ENCODE data around the gene RANBP10.

RANBP10 gene

DNA sequence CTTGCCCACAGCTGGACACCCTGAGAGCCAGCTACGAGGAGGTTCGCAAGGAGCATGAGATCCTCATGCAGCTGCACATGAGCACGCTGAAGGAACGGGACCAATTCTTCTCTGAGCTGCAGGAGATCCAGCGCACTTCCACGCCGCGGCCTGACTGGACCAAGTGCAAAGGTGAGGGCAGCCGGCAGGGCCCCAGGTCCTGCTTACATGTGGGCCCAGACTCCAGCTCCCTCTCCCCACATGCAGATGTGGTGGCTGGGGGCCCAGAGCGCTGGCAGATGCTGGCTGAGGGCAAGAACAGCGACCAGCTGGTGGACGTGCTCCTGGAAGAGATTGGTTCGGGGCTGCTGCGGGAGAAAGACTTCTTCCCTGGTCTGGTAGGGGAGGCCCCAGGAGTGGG, 19.5 kb upstream of the RANBP10 start:
- DNase-seq (ENCODE audit: low spot score): no peak

DNA sequence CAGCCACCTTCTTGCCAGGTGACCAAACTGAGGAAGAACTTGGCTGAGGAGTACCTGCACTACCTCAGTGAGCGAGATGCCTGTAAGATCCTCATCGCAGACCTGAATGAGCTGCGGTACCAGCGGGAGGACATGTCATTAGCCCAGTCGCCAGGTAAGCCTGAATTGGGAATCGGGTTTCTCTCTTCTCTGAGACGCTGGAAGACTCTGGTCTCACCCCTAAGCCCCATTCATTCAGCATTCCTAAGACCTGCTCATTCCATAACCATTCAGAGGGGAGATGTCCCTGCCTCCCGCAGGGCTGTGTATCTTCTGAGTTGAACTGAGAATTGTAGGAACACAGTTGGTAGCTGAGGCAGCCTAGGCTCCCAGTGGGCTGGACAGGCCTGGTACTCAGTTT, 18.8 kb upstream of the RANBP10 start:
- DNase-seq (ENCODE audit: low spot score): no peak

DNA sequence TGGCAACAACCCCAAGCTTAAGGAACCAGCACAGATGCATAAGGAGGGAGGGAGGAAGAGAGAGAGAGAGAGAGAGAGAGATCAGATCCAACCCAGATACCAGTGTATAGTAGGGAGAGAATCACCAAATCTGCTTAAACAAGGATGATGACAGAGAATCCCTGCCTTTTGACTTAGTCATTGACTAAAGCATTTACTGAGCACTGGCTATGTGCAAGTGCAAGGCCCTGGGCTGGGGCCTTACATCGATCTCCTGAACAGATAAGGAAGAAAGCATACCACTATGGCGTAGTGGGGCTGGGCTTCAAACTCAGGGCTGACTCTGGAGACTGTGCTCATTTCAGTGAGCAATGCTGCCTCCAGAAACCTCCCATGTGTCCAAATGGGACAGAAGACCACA, 16.2 kb upstream of the RANBP10 start:
- DNase-seq (ENCODE audit: low spot score): no peak

DNA sequence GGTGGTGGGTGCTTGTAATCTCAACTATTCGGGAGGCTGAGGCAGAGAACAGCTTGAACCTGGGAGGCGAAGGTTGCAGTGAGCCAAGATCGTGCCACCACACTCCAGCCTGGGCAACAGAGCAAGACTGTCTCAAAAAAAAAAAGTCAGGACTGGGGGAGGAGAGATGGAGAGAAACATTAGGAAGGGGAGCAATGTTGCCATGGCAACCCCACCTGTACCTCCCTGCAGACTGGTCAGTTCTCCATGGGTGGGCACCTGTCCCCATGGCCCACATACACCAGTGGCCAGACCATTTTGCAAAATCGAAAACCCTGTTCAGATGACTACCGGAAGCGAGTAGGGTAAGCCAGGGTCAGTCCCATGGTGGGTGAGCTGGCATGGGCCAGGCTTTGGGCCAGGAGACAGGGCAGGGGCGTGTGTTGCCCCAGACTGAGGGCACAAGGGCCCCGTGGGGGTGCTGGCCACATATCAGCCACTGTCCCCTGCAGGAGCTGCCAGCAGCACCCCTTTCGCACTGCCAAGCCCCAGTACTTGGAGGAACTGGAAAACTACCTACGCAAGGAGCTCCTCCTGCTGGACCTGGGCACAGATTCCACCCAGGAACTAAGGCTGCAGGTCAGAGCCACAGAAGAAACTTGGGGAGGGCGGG, 14.4 kb upstream of the RANBP10 start:
- no peak for DNase-seq (ENCODE audit: low spot score)

DNA sequence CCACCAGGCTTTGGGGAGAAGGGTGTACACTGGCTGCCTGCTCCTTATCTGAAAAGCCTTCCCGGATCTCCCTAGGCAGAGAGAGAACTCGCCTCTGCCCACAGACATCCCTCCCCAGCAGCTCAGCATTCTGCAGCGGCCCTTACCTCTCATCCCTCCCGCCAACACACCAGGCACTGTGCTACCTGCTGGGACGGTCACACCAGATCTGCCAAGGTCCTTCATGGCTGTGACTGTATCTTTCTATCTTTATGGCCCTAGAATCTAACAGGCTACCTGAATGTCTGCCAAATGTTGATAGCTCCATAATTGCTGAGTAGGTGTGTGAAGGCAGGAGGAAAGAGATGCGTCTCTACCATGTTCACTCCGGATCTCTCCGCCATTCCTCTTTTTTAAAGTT, 8.2 kb upstream of the RANBP10 start:
- no peak for DNase-seq (ENCODE audit: low spot score)

DNA sequence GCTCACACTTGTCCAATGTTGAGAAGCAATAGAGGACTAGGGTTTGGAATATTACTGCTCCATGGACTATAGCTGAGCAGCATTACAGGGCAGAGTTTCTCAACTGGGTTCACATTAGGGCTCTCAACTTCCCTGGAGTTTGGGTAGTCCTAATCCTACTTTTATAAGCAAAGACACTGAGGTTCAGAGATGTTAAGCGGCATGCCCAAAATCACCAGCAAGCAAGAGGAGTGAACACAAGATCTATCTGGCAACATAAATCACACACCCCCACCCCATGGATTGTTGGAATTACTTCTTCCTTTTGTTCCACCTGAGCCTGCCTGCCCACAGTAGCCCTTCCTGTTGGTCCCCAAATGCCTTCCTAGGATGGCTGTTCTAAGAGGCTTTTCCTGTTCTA, 5.5 kb upstream of the RANBP10 start:
- no peak for DNase-seq (ENCODE audit: low spot score)

DNA sequence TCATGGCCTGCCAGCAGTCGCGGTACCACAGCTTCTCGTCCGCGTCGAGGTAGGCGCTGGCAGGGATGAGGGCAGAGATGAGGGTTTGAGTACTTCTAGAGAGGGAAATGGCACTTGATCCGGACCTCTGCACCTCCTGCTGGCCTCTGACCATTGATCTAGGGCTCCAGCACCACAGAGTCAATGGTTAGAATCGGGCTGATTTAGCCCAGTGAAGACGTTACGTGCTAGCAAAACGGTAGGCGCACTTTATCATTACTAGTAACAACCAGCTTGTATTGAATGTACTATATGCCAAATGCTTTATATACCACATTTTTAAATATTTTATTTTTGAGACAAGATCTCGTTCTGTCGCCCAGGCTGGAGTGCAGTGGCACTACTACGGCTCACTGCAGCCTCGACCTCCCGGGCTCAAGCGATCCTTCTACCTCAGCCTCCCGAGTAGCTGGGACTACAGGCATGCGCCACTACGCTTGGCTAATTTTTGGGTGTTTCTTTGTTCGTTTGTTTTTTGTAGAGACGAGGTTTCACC, 855 bp upstream of the RANBP10 start:
- no peak for DNase-seq (ENCODE audit: low spot score)

DNA sequence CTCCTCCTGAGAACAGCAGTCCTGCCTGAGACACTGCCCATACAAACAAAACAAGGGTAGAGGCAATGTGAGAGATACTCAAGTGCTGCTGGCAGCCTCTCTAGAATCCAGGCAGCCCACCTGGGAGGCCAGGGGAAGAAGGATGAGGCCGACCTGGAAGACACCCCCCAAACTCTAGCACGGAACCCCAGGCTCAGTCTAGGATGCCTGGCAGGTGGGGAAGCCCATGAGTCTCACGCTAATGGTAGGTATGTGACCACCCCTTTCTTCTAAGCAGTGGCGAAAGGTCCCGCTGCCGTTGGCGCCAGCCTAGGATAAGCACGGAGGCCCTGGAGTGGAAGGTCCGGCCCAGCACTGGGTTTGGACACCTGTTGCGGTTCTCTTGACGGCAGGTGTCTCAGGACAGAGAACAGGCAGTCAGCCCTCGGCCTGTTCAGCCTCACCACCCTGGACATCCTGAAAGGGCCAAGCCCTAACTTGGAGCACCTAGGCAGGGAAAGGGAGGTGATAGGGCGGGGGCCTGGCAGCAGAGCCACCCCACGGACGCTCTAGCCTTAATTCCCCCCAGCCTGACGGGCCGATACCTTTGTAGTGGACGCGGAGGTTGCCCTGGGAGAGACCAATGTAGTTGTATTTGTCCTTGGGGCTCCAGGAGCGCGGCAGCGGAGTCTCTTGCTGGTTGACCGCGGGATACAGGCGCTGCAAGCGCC, 487 bp downstream of the RANBP10 start:
- no peak for DNase-seq (ENCODE audit: low spot score)

DNA sequence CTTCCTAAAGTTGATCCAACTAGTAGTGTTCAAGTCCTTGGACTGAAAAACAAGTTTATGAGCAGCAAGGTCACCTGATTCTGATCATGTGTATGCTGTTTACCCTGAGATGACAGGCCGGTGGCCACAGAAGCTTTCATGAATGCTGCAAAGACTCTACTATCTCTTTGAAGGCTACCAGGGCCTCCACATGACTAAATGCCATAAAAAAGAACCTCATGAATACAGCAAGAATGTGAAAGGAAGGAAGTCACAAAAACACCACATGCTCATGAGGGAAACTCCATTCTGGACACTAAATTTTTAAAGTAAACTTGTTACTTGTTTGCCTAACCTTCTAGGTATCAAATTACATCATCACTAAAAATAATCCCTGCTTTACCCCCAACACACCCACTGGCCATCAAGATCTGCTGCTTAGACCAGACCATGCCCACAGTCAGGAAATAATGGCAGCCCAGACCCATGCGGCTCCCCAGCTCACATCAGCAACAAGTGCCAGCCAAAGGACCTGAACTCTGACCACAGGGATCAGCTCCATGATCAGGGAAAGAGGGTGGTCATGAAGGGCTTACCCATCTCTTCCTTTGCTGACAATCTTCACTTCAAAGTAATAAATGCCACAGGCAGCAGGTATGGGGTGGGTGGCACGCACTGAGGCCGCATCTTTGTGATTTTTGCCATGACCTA, 1.4 kb downstream of the RANBP10 start:
- DNase-seq (ENCODE audit: low spot score): no peak

DNA sequence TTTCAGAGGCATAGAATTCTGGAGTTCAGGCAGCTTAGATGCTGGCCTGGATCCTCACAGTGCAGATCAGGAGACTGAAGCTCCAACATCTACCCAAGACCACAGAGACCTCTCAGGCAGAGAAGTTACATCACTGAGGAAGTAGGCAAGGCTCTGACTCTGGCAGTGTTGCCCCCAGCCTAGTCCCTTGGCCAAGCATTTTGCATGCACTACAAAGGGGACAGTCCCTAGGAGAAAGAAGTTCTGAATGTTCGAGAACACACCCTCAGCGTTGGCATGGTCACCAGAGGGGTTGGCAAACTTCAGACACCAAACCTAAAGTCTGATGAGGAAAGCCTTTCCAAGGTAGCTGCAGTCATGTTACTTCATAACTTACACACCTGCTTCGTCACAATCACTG, 2.5 kb downstream of the RANBP10 start:
- no peak for DNase-seq (ENCODE audit: low spot score)

DNA sequence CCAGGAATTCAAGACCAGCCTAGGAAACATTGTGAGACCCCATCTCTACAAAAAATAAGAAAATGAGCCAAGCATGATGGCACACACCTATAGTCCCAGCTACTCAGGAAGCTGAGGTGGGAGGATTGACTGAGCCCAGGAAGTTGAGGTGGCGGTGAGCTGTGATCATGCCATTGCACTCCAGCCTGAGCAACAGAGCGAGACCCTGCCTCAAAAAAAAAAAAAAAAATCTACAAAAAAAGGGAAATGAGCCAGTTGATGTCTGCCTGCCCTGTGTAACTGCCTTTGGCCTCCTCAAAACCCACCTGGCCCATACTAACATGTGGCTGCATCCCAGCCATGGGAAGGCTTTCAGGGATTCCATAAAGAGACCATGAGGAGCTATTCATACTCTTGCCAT, 4.5 kb downstream of the RANBP10 start:
- DNase-seq (ENCODE audit: low spot score): no peak

DNA sequence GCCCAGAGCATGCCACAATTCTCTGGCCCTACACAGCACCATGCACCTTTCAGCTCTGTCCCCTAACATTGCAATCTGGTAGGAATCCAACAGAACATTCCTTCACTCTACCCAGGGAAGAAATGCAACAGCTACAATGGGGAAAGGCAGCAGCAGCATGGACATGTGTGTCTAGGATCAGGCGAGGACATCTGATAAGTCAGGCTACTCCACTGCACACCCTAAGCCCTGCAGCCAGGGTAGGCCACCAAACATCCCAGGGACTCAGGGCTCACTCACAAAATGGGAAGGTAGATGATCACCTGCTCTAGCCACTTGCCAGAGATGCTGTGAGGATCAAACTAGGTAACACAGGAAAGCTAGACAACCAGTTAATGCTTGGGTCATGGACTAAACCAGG, 5.1 kb downstream of the RANBP10 start:
- DNase-seq (ENCODE audit: low spot score): no peak

DNA sequence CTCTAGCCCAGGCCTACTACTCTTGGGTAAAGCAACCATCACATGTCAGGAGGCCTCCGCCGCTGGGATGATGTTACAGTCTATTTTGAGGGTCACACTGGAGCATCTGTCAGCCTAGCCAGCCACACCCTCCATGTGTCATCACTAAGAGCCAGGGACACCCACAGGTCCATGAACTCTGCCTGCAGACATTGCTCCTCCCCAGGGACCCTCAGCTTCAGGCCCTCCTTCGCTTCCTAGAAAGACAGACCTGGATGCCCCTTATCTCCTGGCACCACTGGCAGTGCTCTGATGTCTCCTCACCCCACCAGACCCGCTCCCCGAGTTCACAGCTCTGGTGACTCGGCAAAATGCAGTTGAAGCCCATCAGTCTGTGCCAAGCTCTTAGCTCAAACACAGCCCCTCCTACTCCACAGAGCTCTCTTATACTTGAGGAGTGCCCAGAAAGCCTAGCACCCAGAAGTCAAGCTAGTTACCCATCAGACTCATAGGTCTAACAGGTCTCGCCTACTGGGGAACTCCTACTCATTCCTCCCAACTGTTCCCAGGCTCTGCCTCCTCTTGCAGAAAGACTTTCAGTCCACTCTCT, 5.9 kb downstream of the RANBP10 start:
- DNase-seq (ENCODE audit: low spot score): no peak

DNA sequence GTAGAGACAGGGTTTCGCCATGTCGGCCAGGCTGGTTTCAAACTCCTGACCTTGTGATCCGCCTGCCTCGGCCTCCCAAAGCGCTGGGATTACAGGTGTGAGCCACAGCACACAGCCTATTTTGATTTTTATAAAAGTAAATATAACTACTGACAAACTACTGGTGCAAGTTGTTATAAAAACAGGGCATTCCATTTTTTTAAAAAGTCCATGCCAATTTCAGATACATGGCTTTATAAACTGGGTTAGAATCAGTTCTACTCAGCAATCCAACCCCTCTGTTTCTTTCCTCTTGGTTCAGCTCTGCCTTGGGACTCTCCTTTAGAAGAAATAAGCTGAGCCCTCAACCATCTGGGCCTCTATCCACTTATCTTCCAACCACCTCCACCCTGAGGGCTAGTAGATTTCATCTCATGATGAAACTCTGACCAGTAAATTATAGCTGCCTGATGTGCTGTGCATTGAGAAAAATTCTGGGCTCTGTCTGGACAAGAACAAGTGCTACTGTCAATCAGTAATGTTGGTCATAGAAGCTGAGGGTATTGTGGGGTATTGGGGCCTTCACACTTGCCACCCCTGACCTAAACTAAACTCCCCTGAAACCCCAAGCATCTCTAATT, 10.2 kb downstream of the RANBP10 start:
- DNase-seq (ENCODE audit: low spot score): no peak

DNA sequence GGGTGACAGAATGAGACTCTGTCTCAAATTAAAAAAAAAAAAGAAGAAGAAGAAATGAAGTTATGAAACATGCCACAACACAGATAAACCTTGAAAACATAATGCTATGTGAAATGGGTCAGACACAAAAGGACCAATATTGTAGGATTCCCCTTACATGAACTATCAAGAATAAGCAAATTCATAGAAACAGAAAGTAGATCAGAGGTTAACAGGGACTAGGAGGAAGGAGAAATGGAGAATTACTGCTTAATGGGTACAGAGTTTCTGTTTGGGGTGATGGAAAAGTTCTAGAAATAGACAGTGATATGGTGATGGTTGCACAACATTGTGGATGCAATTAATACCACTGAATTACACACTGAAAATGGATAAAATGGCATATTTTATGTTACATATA, 16.3 kb downstream of the RANBP10 start:
- DNase-seq (ENCODE audit: low spot score): no peak

DNA sequence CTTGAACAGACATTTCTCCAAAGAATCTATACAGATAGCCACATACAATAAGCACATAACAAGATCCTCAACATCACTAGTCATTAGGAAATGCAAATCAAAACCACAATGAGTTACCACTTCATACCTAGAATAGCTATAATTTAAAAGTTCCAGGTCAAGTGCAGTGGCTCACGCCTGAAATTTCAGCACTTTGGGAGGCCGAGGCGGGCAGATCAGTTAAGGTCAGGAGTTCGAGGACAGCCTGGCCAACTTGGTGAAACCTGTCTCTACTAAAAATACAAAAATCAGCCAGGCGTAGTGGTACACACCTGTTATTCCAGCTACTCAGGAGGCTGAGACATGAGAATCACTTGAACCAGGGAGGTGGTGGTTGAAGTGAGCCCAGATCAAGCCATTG, 19.9 kb downstream of the RANBP10 start:
- no peak for DNase-seq (ENCODE audit: low spot score)

DNA sequence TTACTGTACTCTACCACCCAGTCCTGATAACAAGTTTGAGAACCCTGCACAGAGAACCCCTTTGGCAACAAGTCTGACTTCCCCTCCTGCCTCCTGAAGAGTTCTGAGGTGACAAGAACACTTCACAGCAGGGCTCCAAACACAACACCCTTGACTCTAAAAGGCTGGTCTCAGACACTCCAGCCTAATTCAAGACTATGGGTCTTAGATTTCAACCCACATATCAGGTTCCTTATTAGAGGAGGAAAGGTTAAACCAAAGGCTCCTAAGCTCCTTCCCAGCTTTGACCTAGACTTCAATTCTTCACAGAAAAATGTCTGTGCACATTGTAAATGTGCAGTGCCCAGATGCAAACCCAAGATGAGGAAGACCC, 23.0 kb downstream of the RANBP10 start:
- no peak for DNase-seq (ENCODE audit: low spot score)

DNA sequence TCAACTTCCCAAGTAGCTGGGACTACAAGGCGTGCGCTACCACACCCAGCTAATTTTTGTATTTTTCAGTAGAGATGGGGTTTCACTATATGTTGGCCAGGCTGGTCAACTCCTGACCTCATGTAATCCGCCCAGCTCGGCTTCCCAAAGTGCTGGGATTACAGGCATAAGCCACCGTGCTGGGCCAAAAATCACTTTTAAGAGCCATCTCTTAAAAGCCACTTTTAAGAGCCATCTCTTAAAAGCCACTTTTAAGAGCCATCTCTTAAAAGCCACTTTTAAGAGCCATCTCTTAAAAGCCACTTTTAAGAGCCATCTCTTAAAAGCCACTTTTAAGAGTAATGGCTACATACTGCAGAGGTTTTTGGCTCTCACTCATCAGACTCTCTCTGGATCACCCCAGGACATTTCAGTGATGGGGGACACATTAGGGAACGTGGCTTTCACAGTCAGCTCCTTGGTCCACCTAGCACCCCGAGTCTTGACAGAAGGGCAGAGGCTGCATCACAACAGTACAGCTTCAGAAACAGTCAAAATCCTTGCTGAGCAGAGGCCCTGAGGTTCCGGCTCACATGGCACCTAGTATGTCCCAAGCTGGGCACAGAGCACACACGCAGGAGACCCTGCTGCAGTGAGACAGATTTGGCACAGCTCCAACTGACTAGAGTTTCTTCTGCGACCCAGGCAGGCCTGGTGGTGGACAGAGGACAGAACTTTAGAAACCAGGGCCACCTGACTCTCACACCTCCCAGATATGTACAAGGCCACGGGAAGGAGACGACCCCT, 23.6 kb downstream of the RANBP10 start:
- DNase-seq (ENCODE audit: low spot score): no peak

DNA sequence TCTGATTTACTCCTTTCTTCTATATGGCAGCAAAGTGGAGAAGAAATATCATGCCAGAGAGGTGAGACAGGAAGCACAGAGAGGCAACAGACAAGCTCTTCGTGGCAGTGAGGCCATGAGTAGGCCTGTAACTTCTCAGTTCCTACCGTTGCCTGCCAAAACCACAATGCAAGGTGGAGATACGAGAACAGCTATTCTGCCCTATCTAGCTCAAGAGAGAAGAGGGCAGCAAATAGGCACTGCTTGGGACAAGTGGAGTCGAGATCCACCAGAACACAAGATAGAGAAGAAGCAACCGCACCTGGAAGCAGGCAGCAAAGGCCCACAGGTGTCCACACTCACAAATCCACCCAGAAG, 24.8 kb downstream of the RANBP10 start:
- DNase-seq (ENCODE audit: low spot score): no peak

DNA sequence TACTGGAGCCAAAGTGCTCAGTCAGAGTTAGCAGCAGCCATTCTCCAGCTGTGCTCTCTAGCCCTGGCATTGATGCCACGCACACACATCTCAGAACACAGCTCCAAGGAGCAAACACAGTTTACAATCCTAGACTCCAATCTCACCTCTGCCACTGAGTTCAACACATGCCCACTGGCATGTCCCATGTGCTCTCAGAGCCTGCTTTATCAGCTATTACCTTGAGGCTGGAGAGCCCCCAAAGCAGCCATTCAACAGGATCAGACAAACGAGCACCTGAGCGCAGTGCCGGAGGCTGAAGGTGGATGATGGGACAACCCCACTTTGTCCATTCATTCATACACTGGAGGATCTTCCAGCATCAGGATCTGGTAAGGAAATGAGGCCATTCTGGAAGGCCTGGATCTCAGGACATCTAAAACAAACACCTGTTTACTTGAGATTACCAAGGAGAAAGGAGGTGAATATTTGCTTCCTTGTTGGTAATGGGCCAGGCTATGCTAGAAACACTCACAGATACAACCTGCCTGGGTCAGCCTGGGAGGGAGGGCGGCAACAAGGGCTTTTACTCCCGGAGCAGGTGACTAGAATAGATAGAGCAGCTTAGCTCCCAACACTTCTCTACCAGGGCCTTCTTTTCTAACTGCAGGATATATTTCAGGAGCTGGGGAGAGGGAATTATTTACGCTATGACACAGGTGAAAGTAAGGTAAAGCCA, 25.4 kb downstream of the RANBP10 start:
- no peak for DNase-seq (ENCODE audit: low spot score)

Measured in HuH-7.5 (cell line).